OCI-LY1 (cell line): ENCODE data around the gene RHBDF2.

ENCODE experiments used
- CTCF ChIP-seq: fragments of 200-600 bp; sonication (generic), shearing (Covaris generic); IDR thresholded peaks from 2 replicates; pipeline ENCODE4 v1.5.1; 2017; ENCODE audit warnings: mild to moderate bottlenecking, antibody characterized with exemption, low read length, moderate library complexity, mixed read lengths
- EZH2 ChIP-seq: fragments of 200-600 bp; sonication (generic), shearing (Covaris generic); IDR thresholded peaks from 2 replicates; pipeline ENCODE4 v1.8.0; 2017; ENCODE audit warnings: borderline replicate concordance, mixed run types, mild to moderate bottlenecking, antibody characterized with exemption, low read length, moderate library complexity, mixed read lengths

- no peak for TF ChIP-seq CTCF
- no peak for TF ChIP-seq EZH2
Observed at GRCh38 chr17:76475302-76475701, 25.9 kb downstream of the RHBDF2 start.
